Measurements from ENCODE around the gene SERPINE3. TPM values are rescaled to one million over a fixed set of nuclear protein-coding genes. Genes with fewer than 3 reads are reported as not detected.
A peak's percentile ranks its signal among the peaks of the same experiment; 100 is the strongest.

The SERPINE3 gene
- total and polyA plus RNA-seq, 2 donors (not counting 1 experiment from before 2014, with no cell fraction given): not detected

GRCh38 chr13:51385114-51385513 lies 45.6 kb downstream of the SERPINE3 start:
- no peak for DNase-seq (ENCODE audit: low read depth in 2 of 2)
- Histone ChIP-seq H3K27me3 (ENCODE audit: control insufficient read depth, insufficient read depth, low read length) (no peaks in the 10 kb centered on the region), H4K20me1 (ENCODE audit: control insufficient read depth, extremely low read depth, insufficient read depth, low read length) (no peaks in the 10 kb centered on the region), H3K27ac (ENCODE audit: insufficient read depth, low read length) (no peak overlapping the region), H3K79me2 (ENCODE audit: control insufficient read depth, insufficient read depth, low read length) (no peaks in the 10 kb centered on the region), H3K4me3 (replicated peaks in 1 of 4; ENCODE audit: control extremely low read depth in 1 of 4, insufficient read depth in 1 of 4, low read depth in 3 of 4, low read length in 4 of 4) (no peak overlapping the region), H3K36me3 (ENCODE audit: control insufficient read depth, insufficient read depth, low read length) (no peaks in the 10 kb centered on the region), H3K4me1 (ENCODE audit: control insufficient read depth, extremely low read depth, insufficient read depth, low read length) (no peaks in the 10 kb centered on the region), H3K9me3 (ENCODE audit: control insufficient read depth, insufficient read depth, low read depth, low read length) (no peaks in the 10 kb centered on the region), H2AFZ (ENCODE audit: low read length) (no peak overlapping the region), H3K4me2 (ENCODE audit: extremely low read depth, insufficient read depth, low read length) (no peak overlapping the region), H3K9ac (ENCODE audit: insufficient read depth, low read length) (no peak overlapping the region)
- no peak for TF ChIP-seq EZH2 (IDR thresholded peaks at IDR 0.05; ENCODE audit: low read length, missing control alignments)
- TF ChIP-seq, protein P1, sequence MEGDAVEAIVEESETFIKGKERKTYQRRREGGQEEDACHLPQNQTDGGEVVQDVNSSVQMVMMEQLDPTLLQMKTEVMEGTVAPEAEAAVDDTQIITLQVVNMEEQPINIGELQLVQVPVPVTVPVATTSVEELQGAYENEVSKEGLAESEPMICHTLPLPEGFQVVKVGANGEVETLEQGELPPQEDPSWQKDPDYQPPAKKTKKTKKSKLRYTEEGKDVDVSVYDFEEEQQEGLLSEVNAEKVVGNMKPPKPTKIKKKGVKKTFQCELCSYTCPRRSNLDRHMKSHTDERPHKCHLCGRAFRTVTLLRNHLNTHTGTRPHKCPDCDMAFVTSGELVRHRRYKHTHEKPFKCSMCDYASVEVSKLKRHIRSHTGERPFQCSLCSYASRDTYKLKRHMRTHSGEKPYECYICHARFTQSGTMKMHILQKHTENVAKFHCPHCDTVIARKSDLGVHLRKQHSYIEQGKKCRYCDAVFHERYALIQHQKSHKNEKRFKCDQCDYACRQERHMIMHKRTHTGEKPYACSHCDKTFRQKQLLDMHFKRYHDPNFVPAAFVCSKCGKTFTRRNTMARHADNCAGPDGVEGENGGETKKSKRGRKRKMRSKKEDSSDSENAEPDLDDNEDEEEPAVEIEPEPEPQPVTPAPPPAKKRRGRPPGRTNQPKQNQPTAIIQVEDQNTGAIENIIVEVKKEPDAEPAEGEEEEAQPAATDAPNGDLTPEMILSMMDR (conservative IDR thresholded peaks at IDR 0.05 in 1 of 2, IDR thresholded peaks at IDR 0.05 in 1 of 2; ENCODE audit: low read depth in 1 of 2, low read length in 2 of 2): no peak

GRCh38 chr13:51394724-51395123 lies 55.2 kb downstream of the SERPINE3 start:
- H2AFZ ChIP-seq (ENCODE audit: low read length): no peak overlapping the region
- H4K20me1 ChIP-seq (ENCODE audit: control insufficient read depth, extremely low read depth, insufficient read depth, low read length): peaks cover 2% of the 10 kb centered on the region
- H3K27me3 ChIP-seq (ENCODE audit: control insufficient read depth, insufficient read depth, low read length): no peaks in the 10 kb centered on the region
- H3K4me3 ChIP-seq (replicated peaks in 1 of 4; ENCODE audit: control extremely low read depth in 1 of 4, insufficient read depth in 1 of 4, low read depth in 3 of 4, low read length in 4 of 4): no peak overlapping the region
- no peak overlapping the region for H3K9ac ChIP-seq (ENCODE audit: insufficient read depth, low read length)
- no peaks in the 10 kb centered on the region for H3K9me3 ChIP-seq (ENCODE audit: control insufficient read depth, insufficient read depth, low read depth, low read length)
- DNase-seq (ENCODE audit: low read depth in 2 of 2): no peak
- peaks cover 3% of the 10 kb centered on the region for H3K4me1 ChIP-seq (ENCODE audit: control insufficient read depth, extremely low read depth, insufficient read depth, low read length)
- H3K79me2 ChIP-seq (ENCODE audit: control insufficient read depth, insufficient read depth, low read length): peaks cover 27% of the 10 kb centered on the region
- TF ChIP-seq, protein P1 (conservative IDR thresholded peaks at IDR 0.05 in 1 of 2, IDR thresholded peaks at IDR 0.05 in 1 of 2; ENCODE audit: low read depth in 1 of 2, low read length in 2 of 2): no peak
- no peak for TF ChIP-seq EZH2 (IDR thresholded peaks at IDR 0.05; ENCODE audit: low read length, missing control alignments)
- no peak overlapping the region for H3K27ac ChIP-seq (ENCODE audit: insufficient read depth, low read length)
- no peaks in the 10 kb centered on the region for H3K36me3 ChIP-seq (ENCODE audit: control insufficient read depth, insufficient read depth, low read length)
- H3K4me2 ChIP-seq (ENCODE audit: extremely low read depth, insufficient read depth, low read length): no peak overlapping the region

GRCh38 chr13:51396352-51396751 lies 56.9 kb downstream of the SERPINE3 start:
- peaks cover 34% of the 10 kb centered on the region for H3K79me2 ChIP-seq (ENCODE audit: control insufficient read depth, insufficient read depth, low read length)
- peaks cover 2% of the 10 kb centered on the region for H4K20me1 ChIP-seq (ENCODE audit: control insufficient read depth, extremely low read depth, insufficient read depth, low read length)
- no peak overlapping the region for H3K4me2 ChIP-seq (ENCODE audit: extremely low read depth, insufficient read depth, low read length)
- H3K9ac ChIP-seq (ENCODE audit: insufficient read depth, low read length): no peak overlapping the region
- TF ChIP-seq EZH2 (IDR thresholded peaks at IDR 0.05; ENCODE audit: low read length, missing control alignments): no peak
- TF ChIP-seq, protein P1 (conservative IDR thresholded peaks at IDR 0.05 in 1 of 2, IDR thresholded peaks at IDR 0.05 in 1 of 2; ENCODE audit: low read depth in 1 of 2, low read length in 2 of 2): no peak
- H2AFZ ChIP-seq (ENCODE audit: low read length): no peak overlapping the region
- H3K36me3 ChIP-seq (ENCODE audit: control insufficient read depth, insufficient read depth, low read length): no peaks in the 10 kb centered on the region
- H3K9me3 ChIP-seq (ENCODE audit: control insufficient read depth, insufficient read depth, low read depth, low read length): no peaks in the 10 kb centered on the region
- H3K27ac ChIP-seq (ENCODE audit: insufficient read depth, low read length): no peak overlapping the region
- H3K4me1 ChIP-seq (ENCODE audit: control insufficient read depth, extremely low read depth, insufficient read depth, low read length): peaks cover 3% of the 10 kb centered on the region
- peak in 1 of 2 donors; percentile 46 for DNase-seq (ENCODE audit: low read depth in 2 of 2)
- H3K4me3 ChIP-seq (replicated peaks in 1 of 4; ENCODE audit: control extremely low read depth in 1 of 4, insufficient read depth in 1 of 4, low read depth in 3 of 4, low read length in 4 of 4): no peak overlapping the region
- no peaks in the 10 kb centered on the region for H3K27me3 ChIP-seq (ENCODE audit: control insufficient read depth, insufficient read depth, low read length)
